Activated CD4-positive, alpha-beta T cell treated with anti-CD3 and anti-CD28 coated beads for 4 hours (primary cell): ENCODE measurements around the gene FAM174C.

Source experiments
- DNase-seq, 2 donors: peaks; one replicate each; pipeline ENCODE4 v3.0.0-alpha.2; 2020

Gene FAM174C

GRCh38 chr19:1275260-1275975 is at the start of gene FAM174C:
TSS of gene FAM174C (plus strand) at chr19:1275530. CDS start at chr19:1275550, 20 bp downstream.
- DNase-seq = peak; percentile 95 to 98

GRCh38 chr19:1226227-1226518 is 49.2 kb upstream of the FAM174C start:
- DNase-seq = no peak

DNA sequence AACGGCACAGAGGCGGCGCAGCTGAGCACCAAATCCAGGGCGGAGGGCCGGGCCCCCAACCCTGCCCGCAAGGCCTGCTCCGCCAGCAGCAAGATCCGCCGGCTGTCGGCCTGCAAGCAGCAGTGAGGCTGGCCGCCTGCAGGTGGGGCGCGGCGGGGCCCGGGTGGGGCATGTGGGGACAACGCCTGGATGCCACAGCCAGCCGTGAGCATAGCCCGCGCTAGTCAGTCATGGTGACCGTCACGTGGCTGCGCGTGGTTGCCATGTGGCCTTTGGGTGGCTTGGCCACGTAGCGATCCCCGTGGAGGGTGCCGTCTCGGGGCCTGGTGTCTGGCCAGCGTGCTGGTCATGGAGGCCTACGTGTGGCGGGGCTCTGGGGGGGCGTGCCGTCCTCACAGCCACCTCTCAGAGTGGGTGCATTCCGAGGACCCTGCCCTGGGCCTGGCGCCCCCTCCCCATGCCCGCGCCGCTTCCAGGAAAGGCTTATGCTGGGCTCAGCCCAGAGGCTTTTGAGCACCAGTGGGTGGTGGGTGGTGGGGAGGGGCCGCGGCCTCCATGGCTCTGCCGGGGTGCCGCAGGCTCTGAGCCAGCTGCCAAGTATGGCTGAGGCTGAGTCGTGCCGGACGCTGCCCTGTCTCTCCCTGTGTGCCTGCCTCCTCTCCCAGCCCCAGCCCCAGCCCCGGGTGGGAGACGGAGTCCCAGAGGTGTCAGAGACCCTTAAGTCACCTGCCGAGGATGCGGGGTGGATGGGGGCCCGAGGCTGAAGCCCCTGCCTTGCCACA is 48.6 kb upstream of the FAM174C start:
- no peak for DNase-seq

DNA sequence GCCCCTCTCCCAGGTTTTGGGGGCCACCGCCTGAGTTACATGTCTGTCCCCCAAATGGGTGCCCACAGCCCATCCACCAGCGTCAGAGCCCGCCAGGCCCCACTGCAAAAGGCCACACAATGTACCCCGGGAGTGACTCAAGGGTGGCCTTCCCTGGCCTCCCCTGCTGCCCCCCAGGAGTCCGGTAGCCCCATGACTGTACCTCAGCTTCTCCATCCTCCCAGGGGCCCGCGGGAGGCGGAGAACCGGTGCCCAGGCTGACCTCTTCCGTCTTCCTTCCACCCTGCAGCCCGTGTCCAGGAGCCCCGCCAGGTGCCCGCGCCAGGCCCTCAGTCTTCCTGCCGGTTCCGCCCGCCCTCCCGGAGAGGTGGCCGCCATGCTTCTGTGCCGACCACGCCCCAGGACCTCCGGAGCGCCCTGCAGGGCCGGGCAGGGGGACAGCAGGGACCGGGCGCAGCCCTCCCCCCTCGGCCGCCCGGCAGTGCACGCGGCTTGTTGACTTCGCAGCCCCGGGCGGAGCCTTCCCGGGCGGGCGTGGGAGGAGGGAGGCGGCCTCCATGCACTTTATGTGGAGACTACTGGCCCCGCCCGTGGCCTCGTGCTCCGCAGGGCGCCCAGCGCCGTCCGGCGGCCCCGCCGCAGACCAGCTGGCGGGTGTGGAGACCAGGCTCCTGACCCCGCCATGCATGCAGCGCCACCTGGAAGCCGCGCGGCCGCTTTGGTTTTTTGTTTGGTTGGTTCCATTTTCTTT is 47.9 kb upstream of the FAM174C start:
- no peak for DNase-seq

- no peak for DNase-seq
Measured at GRCh38 chr19:1228161-1228957, 47.0 kb upstream of the FAM174C start.

DNA sequence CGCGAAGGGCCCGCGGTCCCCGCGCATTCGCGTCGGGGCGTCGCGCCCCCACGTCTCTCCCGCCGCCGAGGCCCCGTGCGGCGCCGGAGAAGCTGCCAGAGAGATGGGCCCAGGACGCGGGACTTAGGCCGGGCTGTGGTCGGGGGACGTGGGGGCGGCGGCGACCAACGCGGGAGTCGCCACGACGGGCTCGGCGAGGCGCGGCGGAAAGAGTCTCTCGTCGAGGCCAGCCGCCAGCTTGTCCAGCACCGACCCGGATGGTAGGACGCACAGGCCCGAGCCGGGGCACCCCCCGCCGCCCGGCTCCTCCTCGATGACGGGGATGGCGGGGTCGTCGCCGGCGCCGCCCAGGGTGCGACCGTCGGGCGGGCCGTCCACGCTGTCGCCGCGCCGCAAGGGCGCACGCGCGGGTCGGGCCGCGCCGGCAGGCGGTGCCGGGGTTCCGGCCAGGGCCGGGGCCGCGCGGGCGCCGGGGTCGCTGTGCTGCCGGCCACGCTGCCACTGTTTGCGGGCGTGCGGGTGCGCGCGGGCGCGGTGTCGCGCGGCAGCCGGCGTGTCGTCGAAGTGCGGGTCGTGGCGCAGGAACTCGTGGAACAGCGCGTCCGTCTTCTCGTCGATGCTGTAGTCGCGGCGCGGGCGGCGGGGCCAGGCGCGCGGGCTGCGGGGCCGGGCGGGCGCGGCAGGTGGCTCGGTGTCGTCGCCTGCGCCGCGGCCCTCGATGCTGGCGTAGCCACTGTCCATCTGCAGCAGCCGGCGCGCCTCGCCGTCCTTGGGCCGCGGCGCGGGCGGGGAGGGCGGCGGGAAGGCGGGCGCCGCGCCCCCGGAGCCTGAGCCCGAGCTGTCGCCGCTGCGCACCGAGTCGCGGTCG is 46.0 kb upstream of the FAM174C start:
- no peak for DNase-seq

DNA sequence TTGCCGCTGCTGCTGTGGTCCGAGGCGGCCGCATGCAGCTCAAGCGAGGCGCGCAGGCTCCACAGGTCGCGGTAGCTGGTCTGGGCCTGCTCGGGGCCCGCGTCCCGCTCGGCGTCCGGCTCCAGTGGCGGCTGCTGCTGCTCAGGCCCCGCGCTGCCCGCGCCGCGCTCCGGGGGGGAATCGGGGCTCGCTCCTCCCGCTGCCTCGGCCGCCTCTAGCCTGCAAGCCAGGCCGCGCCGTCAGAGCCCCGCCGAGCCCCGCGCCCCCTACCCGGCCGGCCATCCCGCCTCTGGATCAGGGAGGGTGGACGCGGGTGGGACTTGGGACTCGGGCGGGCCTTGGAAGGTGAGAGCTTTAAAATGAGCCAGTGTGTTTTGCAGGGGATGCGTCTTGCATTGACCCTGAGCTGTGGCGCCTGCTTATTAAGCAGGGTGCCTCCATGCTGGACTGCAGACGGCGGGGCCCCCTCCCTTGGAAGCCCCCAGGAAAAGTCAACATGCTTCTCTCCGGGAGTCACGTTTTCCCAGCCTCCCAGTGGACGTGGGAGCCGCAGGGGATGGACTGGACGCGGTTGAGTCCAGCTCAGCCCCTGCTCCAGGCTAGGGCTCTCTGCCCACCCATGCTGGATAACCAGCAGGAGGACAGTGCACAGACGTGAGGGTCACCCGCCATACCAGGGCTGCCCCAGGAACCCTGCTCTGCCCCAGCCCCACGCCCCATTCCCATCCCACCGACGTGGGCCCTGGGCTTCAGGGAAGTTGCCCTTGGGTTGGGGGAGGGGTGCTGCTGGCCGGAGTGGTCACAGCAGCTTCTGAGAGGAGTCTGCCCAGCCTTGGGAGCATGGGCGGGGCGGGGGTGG is 45.2 kb upstream of the FAM174C start:
- DNase-seq = no peak

DNA sequence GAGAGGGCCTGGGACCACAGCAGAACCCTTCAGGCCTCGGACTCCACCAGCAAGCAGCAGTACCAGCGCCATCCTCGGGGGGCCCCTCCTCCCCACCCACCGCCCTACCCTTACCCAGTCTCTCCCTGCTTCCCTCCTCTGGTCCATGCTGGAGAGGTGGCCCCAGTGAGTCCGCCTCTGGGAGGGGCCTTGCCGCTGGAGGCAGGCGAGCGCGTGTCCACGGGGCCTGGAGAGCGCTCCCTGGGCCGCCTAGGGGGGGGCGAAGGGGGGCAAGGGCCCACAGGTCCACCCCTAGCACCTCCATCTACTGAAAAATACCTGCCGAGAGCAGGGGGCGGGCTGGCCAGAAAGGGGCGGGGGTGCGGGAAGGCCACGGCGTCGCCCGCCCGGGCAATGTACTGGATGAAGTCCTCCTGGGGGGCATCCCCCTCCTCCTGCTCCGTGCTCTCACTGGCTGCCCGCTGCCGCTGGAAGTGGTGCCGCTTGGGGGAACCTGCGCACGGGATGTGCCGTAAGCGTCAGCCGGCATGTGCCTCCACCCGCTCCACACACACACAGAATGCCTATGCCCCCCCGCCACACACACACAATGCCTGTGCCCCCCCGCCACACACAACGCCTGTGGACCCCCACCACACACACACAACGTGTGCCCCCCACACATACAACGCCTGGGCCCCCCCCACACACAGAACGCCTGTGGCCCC is 44.4 kb upstream of the FAM174C start:
- DNase-seq = no peak

- DNase-seq = no peak
Measured at GRCh38 chr19:1231729-1232637, 43.3 kb upstream of the FAM174C start.

DNA sequence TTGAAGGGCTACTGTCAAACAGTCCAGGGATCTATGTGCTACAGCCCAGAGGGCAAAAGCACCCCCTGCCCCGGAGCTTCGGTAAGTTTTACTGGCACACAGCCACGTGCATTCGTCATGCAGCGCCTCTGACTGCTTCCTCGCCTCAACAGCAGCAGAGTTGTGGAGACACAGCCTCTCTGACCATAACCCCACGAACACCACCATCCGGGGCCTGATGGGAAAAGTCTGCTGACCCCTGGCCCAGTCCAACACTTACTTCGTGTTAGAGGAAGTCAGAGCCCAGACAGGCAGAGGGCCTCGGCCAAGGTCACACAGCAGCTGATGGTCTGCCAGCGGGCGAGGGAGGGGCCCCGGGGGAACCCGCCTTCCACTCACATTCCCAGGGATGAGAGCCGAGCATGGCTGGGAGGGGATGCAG is 42.7 kb upstream of the FAM174C start:
- no peak for DNase-seq

GRCh38 chr19:1233115-1233667 is 42.1 kb upstream of the FAM174C start:
- no peak for DNase-seq

- no peak for DNase-seq
Measured at GRCh38 chr19:1234051-1234954, 41.0 kb upstream of the FAM174C start.

- no peak for DNase-seq
Measured at GRCh38 chr19:1234955-1235380, 40.4 kb upstream of the FAM174C start.

DNA sequence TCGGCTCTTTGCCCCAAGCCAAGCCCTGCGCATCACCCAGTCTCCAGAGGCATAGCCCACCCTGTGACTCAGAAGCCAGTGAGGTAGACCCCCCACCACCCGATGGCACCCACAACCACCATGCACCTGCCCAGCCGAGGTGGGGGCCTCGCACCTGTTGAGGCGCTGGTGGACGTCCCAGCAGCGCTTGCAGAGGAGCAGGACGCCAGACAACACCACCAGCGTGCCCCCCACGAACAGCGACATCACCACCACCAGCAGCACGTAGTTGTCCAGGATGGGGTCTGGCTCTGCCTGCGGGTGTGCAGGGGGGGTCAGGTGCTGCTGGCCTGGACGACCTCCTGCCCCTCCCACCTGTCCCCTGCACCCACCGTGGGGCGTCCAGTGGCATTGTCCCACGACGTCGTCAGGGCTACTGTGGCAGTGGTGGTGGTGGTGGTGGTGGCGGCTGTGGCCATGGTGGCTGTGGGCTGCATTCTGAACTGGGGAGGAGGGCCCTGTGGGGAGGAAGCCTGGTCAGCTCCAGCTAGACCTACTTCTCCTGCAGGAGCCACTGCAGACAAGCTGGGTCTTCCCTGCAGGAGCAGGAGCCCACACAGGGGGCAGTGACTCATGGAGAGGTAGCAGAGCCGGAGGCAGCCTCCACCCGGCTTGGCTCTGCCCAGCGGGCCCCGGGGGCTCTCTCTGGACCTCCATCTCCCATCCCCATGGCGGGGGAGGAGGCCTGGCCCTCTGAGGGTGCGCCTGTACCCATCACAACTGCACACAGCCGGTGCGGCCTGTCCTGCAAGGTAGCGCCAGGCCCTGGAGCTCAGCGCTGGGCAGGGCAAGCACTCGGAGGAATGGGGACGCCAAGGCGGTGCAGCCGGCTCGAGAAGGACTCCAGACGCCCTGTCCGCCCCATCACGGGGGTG is 39.4 kb upstream of the FAM174C start:
- no peak for DNase-seq

DNA sequence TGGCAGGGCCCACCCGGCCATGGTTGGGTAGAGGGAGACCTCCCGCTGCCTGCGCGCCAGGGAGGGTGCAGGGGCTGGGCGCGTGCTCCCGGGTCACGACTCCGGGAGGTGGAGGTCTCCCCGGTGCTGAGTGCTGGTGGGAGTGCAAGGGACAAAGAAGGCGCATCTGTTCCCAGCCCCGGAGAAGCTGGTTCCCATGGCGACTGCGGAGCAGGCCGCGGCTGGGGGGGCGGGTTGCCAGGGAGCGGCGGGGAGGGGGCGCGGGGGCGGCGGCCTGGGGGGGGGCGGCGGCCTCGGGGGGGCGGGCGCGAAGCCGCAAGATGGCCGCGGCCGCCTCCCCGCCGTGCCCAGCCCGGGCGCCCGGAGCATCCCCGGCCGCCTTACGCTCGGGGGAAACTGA is 38.8 kb upstream of the FAM174C start:
- DNase-seq = no peak

DNA sequence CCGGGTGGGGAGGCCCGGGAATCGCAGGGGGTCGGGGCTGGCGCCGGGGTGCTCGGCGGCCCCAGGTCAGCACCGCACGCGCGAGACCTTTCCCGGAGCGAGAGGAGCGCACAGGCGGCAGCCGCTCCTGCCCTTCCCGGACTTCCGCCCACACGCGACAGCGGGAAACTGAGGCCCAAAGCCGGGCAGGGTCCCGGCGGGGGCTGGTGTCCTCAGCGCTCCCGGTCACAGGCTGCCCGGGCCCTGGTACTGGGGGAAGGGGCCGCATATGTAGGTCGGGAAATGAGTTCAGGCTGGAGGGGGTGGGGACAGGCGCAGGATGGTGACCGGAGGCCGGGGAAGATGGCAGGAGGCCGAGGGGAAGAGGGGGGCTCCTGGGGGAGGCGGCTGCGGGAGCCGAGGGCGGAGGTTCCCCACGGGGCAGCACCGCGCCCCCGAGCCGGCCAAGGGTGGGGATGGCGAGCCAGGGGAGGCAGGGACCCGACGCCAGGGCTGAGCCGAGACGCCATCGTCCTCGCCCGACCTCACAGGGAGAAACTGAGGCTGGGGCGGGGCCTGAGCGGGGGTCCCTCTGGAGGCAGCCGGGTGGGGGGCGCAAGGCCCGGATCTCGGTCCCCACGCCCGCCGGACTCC is 38.2 kb upstream of the FAM174C start:
- DNase-seq = no peak
